ENCODE results near the gene AGAP1.

Gene AGAP1

GRCh38 chr2:236106761-236107160, 612.9 kb downstream of the AGAP1 start:
- DNase-seq (ENCODE audit: low read depth in 4 of 4, low spot score in 1 of 4), result no peak

DNA sequence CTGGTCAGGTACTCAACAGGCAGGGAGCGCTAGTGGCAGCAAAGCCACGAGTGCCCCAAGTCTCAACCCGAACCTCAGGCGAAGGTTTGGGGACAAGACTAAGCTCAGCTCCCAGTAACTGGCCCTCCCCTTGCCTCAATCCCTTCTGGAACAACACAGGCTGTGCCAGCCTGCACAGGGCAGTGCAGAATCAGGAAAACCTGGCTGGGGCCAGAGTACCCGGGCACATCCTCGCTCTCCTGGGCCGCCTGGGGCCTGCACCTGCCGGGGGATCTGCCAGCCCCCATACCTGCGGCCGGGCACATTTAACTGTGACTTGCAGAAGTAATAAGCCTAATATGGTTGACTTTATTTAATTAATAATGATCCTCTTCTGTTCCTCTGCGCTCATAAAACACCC, 613.7 kb downstream of the AGAP1 start:
- no peak for DNase-seq (ENCODE audit: low read depth in 4 of 4, low spot score in 1 of 4)

GRCh38 chr2:236107942-236108625, 614.2 kb downstream of the AGAP1 start:
- DNase-seq (ENCODE audit: low read depth in 4 of 4, low spot score in 1 of 4), result no peak

GRCh38 chr2:236109061-236109460, 615.2 kb downstream of the AGAP1 start:
- DNase-seq (ENCODE audit: low read depth in 4 of 4, low spot score in 1 of 4), result no peak

DNA sequence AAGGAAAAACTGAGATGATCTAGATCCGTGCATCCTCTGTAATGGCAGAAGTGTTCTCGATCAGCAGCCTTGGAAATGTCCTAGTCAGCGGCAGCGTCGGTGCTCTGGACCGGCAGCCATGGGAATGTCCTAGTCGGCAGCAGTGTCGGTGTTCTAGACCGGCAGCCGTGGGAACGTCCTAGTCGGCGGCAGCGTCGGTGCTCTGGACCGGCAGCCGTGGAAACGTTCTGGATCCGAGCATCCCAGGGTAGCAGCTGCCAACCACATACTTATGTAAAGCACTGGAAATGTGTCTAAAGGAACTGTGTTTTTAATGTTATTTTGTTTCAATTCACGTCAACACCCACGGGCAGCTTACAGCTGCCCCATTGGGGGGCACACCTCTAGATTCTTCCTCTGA, 615.6 kb downstream of the AGAP1 start:
- DNase-seq (ENCODE audit: low read depth in 4 of 4, low spot score in 1 of 4), result no peak

DNA sequence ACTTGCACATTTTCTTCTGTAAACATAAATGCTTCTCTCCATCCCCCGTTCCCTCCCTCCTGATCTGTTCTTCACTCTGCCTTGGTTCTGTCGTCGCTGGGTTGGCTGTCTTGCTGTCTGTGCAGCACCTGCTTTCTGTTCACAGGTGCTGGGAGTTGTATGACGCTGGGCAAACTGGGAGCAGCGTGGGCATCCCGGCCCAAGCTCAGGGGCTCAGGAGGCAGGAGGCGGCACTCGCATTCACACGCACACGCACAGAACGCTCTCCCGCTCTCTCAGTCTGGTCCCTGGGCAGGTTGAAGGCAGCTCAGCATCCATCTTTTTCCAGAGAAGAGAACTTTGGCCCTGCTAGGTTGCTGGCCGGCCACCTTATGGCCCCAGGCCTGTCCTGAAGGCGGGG, 618.6 kb downstream of the AGAP1 start:
- DNase-seq (ENCODE audit: low read depth in 4 of 4, low spot score in 1 of 4), result no peak

- DNase-seq (ENCODE audit: low read depth in 4 of 4, low spot score in 1 of 4), result no peak
These were observed 619.6 kb downstream of the AGAP1 start for GRCh38 chr2:236113425-236113824.

DNA sequence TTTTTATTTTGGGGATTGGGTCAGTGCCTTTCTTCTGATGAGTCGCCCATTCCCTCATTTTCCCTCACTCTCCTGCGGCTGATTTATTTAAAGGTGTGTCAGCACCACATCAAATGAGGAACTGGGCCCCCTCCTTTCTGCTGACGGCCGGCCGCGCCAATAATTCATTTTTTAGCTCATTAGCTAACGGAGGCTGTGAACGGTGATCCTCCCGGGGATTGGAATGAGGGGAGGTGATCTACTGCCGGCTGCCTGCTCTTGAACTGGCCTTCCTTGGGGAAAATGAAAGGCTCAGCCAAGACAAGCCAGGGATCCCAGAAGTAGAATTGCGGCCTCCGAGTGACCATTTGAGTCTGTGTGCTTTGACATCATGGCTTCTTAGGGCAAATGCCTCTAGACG, 620.1 kb downstream of the AGAP1 start:
- DNase-seq (ENCODE audit: low read depth in 4 of 4, low spot score in 1 of 4), result no peak

GRCh38 chr2:236114959-236115358, 621.1 kb downstream of the AGAP1 start:
- no peak for DNase-seq (ENCODE audit: low read depth in 4 of 4, low spot score in 1 of 4)

DNA sequence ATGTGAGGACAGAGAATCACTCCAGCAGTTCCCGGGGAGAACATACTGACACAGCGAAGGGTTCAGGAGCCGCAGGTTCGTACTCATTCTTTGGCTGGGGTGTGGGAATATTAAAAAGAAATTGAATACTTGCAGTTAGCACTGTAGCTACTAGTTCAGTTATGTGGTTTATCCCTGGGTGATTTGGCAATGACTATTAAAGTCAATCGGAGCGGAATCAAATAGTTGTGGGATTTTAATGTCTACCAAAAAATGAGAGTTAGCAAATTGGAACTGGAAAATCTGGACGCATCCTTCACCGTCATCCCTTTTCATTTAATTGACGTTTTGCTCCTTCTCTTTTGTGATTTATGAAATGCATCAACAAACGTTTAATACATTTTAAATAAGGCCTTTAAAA, 623.6 kb downstream of the AGAP1 start:
- no peak for DNase-seq (ENCODE audit: low read depth in 4 of 4, low spot score in 1 of 4)

DNA sequence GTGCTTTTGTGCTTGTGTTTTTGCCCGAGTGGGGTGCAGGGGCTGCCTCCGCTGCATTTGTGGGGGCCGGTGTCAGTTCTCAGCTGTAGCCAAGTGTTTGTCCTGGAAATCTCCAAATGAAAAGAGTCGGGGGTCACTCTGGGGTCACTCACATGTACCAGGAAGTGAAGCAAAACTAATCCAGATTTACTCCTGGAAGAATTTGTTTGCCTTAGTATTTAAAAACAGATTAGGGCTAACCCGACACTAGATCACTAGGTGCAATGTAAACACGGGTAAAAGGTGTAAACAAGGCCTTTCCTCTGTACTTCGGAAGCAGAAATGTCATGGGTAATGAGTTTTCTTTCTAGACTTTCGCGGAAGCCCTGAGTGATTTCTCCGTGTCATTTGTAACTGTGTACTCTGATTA, 624.0 kb downstream of the AGAP1 start:
- DNase-seq (ENCODE audit: low read depth in 4 of 4, low spot score in 1 of 4), result no peak

DNA sequence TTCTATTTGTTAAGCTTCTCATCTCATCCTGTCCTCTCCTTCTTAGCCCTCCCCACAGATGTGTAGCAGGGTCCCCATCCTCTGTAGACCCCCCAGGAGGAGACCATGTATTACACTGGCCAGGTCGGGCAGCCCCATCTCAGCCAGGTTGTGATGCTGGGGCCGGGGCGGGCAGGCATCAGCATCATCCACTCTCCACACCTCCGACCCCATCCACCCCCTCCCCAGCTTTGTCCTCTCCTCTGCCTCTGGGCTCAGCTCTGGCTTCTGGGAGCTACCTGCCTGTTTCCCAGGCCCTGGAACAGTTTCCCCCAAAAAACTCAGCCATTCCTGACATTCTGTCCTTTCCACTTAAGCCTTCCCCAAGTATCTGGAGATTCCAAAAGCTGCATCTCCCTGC, 625.2 kb downstream of the AGAP1 start:
- no peak for DNase-seq (ENCODE audit: low read depth in 4 of 4, low spot score in 1 of 4)

DNA sequence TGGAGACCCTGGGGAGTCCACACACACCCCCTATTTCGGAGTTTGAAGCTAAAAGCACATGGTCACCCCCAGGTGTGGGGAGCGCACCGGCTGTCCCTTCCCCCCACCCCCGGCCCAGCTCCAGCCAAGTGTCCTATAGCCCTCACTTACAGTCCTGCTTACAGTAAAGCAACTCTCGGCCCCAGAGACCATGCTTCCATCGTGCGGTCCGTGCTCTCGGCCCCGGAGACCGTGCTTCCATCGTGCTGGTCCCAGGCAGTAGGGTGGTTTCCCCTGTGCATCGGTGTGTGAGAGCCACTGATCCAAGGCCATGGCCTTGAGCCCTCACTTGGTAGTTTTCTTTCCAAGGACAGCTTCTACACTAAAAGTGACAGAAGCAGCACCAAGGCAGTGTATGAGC, 625.6 kb downstream of the AGAP1 start:
- DNase-seq (ENCODE audit: low read depth in 4 of 4, low spot score in 1 of 4), result no peak

GRCh38 chr2:236120141-236120601, 626.3 kb downstream of the AGAP1 start:
- no peak for DNase-seq (ENCODE audit: low read depth in 4 of 4, low spot score in 1 of 4)

DNA sequence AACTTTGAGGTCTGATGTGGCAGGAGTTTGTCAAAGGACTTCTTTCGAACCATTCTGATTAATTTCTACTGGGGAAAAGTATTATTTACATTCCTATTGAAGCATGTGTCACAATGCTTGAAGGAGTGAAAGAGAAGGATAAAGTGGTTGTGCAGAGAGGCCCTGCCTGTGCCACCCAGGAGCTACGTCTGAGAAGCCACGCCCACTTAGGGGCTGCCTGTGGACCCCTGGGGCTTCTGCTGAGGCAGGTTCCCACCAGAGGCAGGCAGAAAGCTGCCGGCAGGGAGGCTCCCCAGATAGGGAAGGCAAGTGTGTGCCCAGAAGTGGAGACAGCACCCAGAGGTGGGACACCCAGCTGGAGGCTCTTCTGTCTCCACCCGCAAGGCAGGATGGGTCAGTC, 627.0 kb downstream of the AGAP1 start:
- DNase-seq (ENCODE audit: low read depth in 4 of 4, low spot score in 1 of 4), result no peak

- DNase-seq (ENCODE audit: low read depth in 4 of 4, low spot score in 1 of 4), result no peak
These were observed 627.7 kb downstream of the AGAP1 start for GRCh38 chr2:236121546-236121945.

GRCh38 chr2:236122236-236122635, 628.4 kb downstream of the AGAP1 start:
- DNase-seq (ENCODE audit: low read depth in 4 of 4, low spot score in 1 of 4), result no peak

DNA sequence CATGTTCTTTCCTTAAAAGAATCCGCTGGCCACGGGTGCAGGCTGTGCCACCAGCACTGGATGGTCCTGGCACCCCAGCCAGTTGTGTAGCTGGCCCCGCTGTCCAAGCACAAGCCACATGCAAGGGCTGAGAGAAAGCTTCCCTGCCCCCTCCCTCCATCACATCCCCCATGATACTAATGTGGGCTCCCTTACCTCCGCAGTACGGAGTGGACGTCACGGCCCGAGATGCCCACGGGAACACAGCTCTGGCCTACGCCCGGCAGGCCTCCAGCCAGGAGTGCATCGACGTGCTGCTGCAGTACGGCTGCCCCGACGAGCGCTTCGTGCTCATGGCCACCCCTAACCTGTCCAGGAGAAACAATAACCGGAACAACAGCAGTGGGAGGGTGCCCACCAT, 629.9 kb downstream of the AGAP1 start:
- DNase-seq (ENCODE audit: low read depth in 4 of 4, low spot score in 1 of 4), result no peak

GRCh38 chr2:236124182-236124893, 630.5 kb downstream of the AGAP1 start:
- no peak for DNase-seq (ENCODE audit: low read depth in 4 of 4, low spot score in 1 of 4)

DNA sequence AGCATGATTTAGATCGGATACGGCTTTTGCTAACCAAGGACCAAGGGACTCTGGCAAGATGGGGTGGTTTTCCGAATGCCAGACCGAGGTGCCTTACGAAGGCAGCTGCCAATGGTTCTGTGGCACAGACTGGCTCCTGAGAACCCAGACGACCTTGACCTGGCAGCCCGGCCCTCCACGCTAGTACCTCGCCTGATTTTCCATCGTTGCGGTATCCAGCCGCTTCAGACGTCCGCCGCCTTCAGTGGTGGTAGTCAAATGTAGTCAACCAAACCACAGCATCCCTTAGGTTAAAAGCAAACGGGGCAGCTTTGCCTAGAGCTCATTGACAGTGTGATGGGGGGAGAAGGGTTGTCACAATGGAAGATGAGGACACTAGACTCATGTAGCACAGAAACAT, 631.7 kb downstream of the AGAP1 start:
- no peak for DNase-seq (ENCODE audit: low read depth in 4 of 4, low spot score in 1 of 4)

DNA sequence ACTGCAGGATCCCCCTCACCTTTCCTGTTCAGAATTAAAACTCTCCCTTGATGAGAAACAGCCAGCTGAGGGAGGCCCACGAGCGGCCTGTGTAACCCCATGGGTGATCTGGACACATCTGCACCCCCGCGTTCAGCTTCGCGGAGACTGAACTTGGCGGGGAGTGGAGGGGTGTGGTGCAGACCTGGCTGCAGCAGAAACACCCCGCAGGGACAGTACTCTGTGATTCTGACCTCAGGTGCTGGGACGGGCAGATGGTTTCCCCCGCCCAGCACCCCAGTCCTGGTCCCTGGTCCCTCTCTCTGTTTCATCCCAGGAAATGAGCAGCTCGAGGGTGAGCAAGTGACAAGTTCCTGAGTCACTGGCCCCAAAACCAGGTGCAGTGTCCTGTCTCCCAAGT, 633.2 kb downstream of the AGAP1 start:
- DNase-seq (ENCODE audit: low read depth in 4 of 4, low spot score in 1 of 4), result no peak

DNA sequence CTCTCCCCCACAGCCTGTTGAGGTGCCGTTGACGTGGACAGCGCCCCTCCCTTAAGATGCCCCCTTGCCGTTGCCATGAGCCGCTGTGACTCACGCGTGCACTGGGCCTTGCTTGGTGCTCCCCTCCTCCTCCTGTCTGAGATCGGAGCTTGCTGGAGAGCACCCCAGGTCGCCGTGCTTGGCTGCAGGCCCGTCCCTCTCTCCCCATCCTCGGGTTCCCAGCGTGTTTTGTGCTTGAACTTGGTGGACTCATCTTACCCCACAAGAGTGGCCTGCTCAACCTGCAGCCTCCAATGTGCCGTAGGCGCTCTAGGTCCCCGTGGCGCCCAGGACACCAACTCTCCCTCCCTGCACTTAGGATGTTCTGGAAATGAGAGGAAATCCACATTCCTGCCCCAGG, 634.5 kb downstream of the AGAP1 start:
- no peak for DNase-seq (ENCODE audit: low read depth in 4 of 4, low spot score in 1 of 4)

DNA sequence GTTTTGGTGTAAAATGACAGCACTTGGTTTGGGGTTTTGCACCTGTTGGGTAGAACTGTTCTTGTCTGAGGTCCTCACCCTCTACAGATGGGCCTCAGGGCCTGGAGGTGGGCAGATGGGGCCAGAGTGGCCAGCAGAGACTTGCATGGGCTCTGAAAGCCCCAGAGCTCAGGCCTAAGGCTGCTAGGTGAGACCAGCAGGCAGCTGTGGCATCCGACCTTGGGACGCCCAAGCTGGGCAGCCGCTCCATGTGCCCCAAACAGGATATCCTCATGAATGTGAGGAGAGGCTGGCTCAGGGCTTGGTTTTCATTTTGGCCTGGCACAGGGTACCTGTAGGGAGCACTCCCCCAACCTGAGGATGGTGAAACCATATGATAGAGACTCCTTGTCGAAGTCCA, 636.1 kb downstream of the AGAP1 start:
- DNase-seq (ENCODE audit: low read depth in 4 of 4, low spot score in 1 of 4), result no peak
